ENCODE results near the gene SLC6A11.

Gene SLC6A11

DNA sequence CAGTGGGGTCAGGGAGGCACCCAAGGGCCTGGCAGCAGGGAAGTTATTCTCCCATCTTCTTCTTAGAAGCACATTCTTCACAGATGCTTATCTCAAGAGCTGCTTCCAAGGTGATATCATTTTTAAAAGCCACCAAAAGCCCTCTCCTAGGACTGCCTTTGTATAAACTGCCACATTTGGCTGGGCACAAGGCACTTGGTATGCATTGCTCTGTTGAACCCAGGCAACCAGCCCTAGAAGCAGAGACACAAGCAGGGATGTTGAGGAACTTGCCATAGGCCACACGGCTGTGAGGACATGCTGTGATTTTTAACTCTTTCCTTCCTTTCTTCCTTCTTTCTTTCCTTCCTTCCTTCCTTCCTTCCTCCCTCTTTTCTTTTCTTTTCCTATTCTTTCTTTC, 169.2 kb downstream of the SLC6A11 start:
- DNase-seq: no peak

DNA sequence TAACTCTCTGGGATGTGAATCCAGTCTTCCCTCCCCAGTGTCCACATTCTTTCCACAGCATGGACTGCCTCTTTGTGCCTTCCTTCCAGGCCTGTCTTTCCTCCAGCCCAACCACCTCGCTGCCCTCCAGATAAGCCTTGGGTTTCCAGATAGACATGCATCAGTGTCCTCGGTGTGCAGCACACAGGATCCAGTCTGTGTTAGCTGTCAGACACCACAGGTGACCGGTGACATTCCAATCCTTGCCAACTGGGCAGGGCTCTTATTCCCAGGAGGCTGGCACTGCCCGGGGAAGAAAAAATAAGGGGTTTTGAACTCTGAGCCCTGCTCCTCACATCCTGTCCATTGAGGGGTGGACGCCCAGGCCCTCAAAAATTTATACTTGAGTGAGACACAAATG, 170.6 kb downstream of the SLC6A11 start:
- DNase-seq: no peak

- no peak for DNase-seq
Measured at GRCh38 chr3:10988001-10988665, 172.1 kb downstream of the SLC6A11 start.

- DNase-seq: no peak
Measured at GRCh38 chr3:10988991-10989484, 173.0 kb downstream of the SLC6A11 start.
